PFSK-1 (cell line): ENCODE data around the gene SPATA16.

Experiments used
- FOXP2 ChIP-seq: optimal IDR thresholded peaks from 2 replicates; pipeline ENCODE3; 2011; ENCODE audit warnings: borderline replicate concordance, control low read depth, inconsistent platforms; ENCODE audit not compliant: insufficient read depth; ENCODE audit errors: extremely low read length, extremely low read depth
- POLR2AphosphoS5 ChIP-seq: IDR thresholded peaks from 2 replicates; pipeline ENCODE4 v1.6.1; 2012; ENCODE audit warnings: low read depth, mild to moderate bottlenecking, control low read depth, low read length, moderate library complexity
- SIN3A ChIP-seq: IDR thresholded peaks from 2 replicates; pipeline ENCODE4 v1.6.1; 2012; ENCODE audit warnings: mild to moderate bottlenecking, low read length, moderate library complexity, borderline replicate concordance; ENCODE audit not compliant: insufficient read depth
- TAF1 ChIP-seq: IDR thresholded peaks from 2 replicates; pipeline ENCODE4 v1.6.1; 2012; ENCODE audit warnings: low read length, control low read depth, borderline replicate concordance; ENCODE audit not compliant: insufficient read depth
- TF ChIP-seq, protein P1 (sequence below), 2 experiments: IDR thresholded peaks; 2 replicates each; pipeline versions ENCODE4 v1.6.1 to v1.8.0; 2011 to 2012; ENCODE audit warnings: low read depth in 2 of 2, low read length in 2 of 2, control low read depth in 1 of 2, inconsistent platforms in 1 of 2, mild to moderate bottlenecking in 1 of 2, moderate library complexity in 1 of 2; ENCODE audit not compliant: insufficient read depth in 1 of 2

SPATA16 gene

GRCh38 chr3:172869368-172869771 lies 271.7 kb downstream of the SPATA16 start:
- no peak for TF ChIP-seq FOXP2
- TF ChIP-seq, protein P1, sequence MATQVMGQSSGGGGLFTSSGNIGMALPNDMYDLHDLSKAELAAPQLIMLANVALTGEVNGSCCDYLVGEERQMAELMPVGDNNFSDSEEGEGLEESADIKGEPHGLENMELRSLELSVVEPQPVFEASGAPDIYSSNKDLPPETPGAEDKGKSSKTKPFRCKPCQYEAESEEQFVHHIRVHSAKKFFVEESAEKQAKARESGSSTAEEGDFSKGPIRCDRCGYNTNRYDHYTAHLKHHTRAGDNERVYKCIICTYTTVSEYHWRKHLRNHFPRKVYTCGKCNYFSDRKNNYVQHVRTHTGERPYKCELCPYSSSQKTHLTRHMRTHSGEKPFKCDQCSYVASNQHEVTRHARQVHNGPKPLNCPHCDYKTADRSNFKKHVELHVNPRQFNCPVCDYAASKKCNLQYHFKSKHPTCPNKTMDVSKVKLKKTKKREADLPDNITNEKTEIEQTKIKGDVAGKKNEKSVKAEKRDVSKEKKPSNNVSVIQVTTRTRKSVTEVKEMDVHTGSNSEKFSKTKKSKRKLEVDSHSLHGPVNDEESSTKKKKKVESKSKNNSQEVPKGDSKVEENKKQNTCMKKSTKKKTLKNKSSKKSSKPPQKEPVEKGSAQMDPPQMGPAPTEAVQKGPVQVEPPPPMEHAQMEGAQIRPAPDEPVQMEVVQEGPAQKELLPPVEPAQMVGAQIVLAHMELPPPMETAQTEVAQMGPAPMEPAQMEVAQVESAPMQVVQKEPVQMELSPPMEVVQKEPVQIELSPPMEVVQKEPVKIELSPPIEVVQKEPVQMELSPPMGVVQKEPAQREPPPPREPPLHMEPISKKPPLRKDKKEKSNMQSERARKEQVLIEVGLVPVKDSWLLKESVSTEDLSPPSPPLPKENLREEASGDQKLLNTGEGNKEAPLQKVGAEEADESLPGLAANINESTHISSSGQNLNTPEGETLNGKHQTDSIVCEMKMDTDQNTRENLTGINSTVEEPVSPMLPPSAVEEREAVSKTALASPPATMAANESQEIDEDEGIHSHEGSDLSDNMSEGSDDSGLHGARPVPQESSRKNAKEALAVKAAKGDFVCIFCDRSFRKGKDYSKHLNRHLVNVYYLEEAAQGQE (IDR thresholded peaks at IDR 0.05; ENCODE audit: insufficient read depth in 1 of 2, low read depth in 2 of 2, low read length in 2 of 2) = no peak
- TF ChIP-seq TAF1 = no peak
- no peak for TF ChIP-seq SIN3A
- TF ChIP-seq POLR2AphosphoS5 = no peak

DNA sequence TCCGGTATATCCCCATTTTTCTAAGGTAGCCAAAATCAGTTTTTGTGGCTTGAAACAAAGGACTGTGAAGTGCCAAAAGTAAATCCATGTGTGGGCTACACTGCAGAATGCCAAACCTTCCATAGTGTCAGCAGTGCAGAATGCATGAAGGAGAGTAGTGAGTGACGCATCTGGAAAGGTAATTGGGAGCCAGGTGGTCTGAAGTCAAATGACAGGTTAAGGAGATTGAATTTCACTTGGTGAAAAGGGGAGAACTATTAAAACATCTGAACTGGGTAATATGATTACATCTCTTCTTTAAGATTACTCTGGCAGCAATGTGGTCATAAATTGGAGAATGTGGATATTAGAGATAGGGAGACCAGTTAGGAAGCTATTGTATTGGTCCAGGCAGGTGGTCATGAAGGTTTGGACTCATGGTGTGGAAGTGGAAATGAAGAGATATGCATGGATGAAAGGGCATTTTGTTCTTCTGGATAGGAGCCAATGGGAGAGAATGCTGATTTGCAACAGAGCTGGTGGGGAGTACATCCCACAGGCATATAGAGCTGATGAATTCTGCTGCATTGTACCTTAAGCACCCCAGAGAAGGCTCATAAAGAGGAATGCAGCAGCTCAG lies 272.3 kb downstream of the SPATA16 start:
- TF ChIP-seq TAF1 = no peak

GRCh38 chr3:172859041-172859440 lies 282.0 kb downstream of the SPATA16 start:
- TF ChIP-seq FOXP2 (no peak), TAF1 (no peak), POLR2AphosphoS5 (no peak), SIN3A (no peak)
- TF ChIP-seq, protein P1 (IDR thresholded peaks at IDR 0.05; ENCODE audit: insufficient read depth in 1 of 2, low read depth in 2 of 2, low read length in 2 of 2) = no peak

DNA sequence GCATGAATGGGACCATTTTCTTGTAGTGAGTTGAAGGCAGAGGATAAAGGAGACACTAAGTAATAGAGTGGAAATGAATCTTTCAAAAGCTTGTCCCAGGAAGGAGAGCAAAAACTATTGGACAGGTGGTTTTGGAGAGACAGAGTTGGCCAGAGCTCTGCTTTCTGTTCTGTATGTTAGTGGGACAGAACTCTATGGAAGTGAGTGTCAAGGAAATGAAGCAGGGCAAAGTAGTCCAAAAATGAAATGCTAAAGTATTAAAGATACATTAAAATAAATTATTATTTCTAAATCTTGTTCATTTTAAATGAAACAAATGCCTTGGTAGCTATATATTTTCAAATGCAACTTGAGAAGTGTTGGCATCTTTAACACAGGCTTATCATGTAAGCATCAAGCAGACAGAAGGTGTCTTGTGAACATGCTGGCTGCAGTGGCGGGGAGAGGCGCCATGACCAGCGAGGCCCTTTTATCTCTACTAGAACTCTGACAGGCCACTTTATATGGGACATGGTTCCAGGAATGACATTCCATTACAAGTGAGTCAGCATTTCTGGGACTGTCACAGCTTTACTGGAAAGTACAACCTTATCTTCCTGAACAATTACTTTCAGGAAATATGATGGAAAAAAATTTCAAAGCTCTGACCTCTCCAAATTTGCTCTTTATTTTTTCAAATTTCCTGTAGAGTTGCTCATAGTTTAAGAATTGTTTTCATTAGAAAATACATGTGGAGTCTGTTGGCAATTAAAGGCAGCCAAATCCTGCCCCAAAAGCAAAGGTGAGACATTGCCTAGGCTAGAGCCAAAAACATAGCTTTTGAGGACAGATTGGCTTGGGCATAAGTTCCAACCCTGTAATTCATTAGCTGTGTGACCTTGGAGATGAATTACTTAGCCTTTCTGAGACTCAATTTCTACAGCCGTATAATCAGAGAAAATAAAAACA lies 284.0 kb downstream of the SPATA16 start:
- TF ChIP-seq, protein P1 (IDR thresholded peaks at IDR 0.05; ENCODE audit: insufficient read depth in 1 of 2, low read depth in 2 of 2, low read length in 2 of 2) = no peak
- TF ChIP-seq FOXP2 (no peak), SIN3A (no peak), TAF1 (no peak), POLR2AphosphoS5 (no peak)

DNA sequence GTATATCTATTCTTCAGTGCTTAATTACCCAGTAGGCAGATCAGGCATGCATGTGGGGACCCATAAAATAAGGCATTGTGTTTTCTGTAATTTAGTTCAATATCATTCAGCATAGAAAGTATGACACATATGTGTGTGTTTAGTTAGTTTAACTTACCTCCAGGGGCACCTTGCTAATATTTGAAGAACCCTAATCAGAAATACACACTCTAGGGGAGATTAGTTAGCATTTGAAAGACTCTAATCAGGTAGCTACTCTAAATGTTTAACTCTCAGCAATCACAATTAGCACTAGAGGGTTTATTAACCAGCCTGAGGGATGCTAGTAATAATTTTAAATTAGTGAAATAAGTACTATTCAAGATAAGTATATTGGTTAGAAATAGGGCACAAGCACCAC lies 286.0 kb downstream of the SPATA16 start:
- TF ChIP-seq, protein P1 (IDR thresholded peaks at IDR 0.05; ENCODE audit: insufficient read depth in 1 of 2, low read depth in 2 of 2, low read length in 2 of 2) = no peak
- TF ChIP-seq TAF1 (no peak), POLR2AphosphoS5 (no peak), FOXP2 (no peak), SIN3A (no peak)
